Measurements from ENCODE around the gene HBZ.

Gene HBZ

DNA sequence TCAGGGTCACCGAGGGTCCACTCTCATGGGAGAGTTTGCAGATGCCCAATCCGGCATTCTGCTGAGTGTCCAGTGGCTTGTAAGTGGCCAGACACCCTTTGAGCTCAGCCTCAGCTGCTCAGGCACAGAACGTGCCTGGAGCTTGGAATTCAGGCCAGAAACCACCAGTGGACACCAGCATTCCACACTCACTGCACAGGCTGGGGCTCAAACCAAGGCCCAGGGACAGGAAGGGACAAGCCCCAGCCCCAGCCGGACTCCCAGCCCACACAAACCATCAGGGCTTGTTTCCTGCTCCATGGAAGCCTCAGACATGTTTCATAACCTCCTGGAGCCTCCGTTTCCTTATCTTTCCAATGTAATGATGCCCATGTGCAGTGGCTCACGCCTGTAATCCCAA, 9.0 kb upstream of the HBZ start:
- DNase-seq (ENCODE audit: low spot score), result no peak
- H2BK5ac ChIP-seq (ENCODE audit: low read length), result peak overlapping the region; percentile 66
- WGBS, 2 donors (ENCODE audit: extremely low coverage in 2 of 2, insufficient read length in 2 of 2, insufficient replicate concordance in 1 of 2), result no CpG with 5 or more reads among the region's 6 CpGs
- no peak overlapping the region for H3K4ac ChIP-seq (ENCODE audit: low read length)
- H3K27me3 ChIP-seq (ENCODE audit: control insufficient read depth in 3 of 3, insufficient read depth in 3 of 3, low read depth in 1 of 3, low read length in 3 of 3), result peaks cover 0 to 9% (median 0%) of the 10 kb centered on the region in 3 experiments
- H2BK120ac ChIP-seq (ENCODE audit: low read depth, low read length), result no peak overlapping the region
- H2BK12ac ChIP-seq (ENCODE audit: low read length), result peak overlapping the region; percentile 25
- H3K9ac ChIP-seq (ENCODE audit: low read depth, low read length, poor library complexity), result no peak overlapping the region
- H4K8ac ChIP-seq (ENCODE audit: low read depth, low read length), result no peak overlapping the region
- H4K91ac ChIP-seq (ENCODE audit: low read depth, low read length, poor library complexity), result no peak overlapping the region
- H3K23ac ChIP-seq (ENCODE audit: low read depth, low read length, poor library complexity), result no peak overlapping the region
- H2AK5ac ChIP-seq (ENCODE audit: low read depth, low read length), result peak overlapping the region; percentile 81
- H2AFZ ChIP-seq (ENCODE audit: low read length), result peak overlapping the region; percentile 75
- H3K36me3 ChIP-seq (replicated peaks in 1 of 2; ENCODE audit: control insufficient read depth in 2 of 2, insufficient read depth in 2 of 2, low read length in 2 of 2), result no peaks in the 10 kb centered on the region
- peaks cover 0 to 7% of the 10 kb centered on the region in 2 donors for H3K4me1 ChIP-seq (ENCODE audit: control insufficient read depth in 2 of 2, insufficient read depth in 1 of 2, low read depth in 1 of 2, low read length in 2 of 2)
- peak overlapping the region; percentile 21 for H2BK15ac ChIP-seq (ENCODE audit: low read length)
- no peak overlapping the region for H3K18ac ChIP-seq (ENCODE audit: low read length)
- no peaks in the 10 kb centered on the region for H3K79me1 ChIP-seq (ENCODE audit: low read depth, low read length)
- H3K9me3 ChIP-seq (replicated peaks in 1 of 2; ENCODE audit: control insufficient read depth in 2 of 2, insufficient read depth in 1 of 2, low read depth in 1 of 2, low read length in 2 of 2), result no peaks in the 10 kb centered on the region
- no peak overlapping the region for H3K4me2 ChIP-seq (ENCODE audit: insufficient read depth, low read length, poor library complexity, severe bottlenecking)
- H3K27ac ChIP-seq (replicated peaks; ENCODE audit: low read length), result no peak overlapping the region
- H3K4me3 ChIP-seq (ENCODE audit: low read length in 2 of 2), result no peak overlapping the region
- H3K14ac ChIP-seq (ENCODE audit: low read length), result no peak overlapping the region

DNA sequence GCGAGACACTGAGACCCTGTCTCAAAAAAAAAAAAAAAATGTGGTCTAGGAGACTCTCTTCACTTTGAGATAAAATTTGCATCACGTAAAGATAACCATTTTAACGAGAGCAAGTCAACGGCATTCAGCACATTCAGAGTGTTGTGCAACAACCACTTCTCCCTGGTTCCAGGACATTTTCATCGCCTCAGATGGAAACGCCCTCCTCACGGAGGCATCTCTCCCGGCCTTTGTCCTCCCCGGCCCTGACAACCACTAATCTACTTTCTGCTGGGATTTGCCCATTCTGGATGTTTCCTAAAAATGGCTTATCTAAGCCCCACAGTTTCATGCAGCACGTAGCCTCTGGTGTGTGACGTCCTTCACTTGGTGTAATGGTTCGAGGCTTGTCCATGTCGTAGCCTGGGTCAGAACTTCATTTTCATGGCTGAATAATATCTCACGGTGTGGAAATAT, 7.6 kb upstream of the HBZ start:
- H3K9me3 ChIP-seq (replicated peaks in 1 of 2; ENCODE audit: control insufficient read depth in 2 of 2, insufficient read depth in 1 of 2, low read depth in 1 of 2, low read length in 2 of 2), result no peaks in the 10 kb centered on the region
- peaks cover 0 to 7% of the 10 kb centered on the region in 2 donors for H3K4me1 ChIP-seq (ENCODE audit: control insufficient read depth in 2 of 2, insufficient read depth in 1 of 2, low read depth in 1 of 2, low read length in 2 of 2)
- no peak overlapping the region for H4K91ac ChIP-seq (ENCODE audit: low read depth, low read length, poor library complexity)
- H3K14ac ChIP-seq (ENCODE audit: low read length), result no peak overlapping the region
- no peaks in the 10 kb centered on the region for H3K36me3 ChIP-seq (replicated peaks in 1 of 2; ENCODE audit: control insufficient read depth in 2 of 2, insufficient read depth in 2 of 2, low read length in 2 of 2)
- no CpG with 5 or more reads among the region's 14 CpGs for whole genome bisulfite sequencing, 2 donors (ENCODE audit: extremely low coverage in 2 of 2, insufficient read length in 2 of 2, insufficient replicate concordance in 1 of 2)
- no peaks in the 10 kb centered on the region for H3K79me1 ChIP-seq (ENCODE audit: low read depth, low read length)
- no peak overlapping the region for H2AFZ ChIP-seq (ENCODE audit: low read length)
- H2BK15ac ChIP-seq (ENCODE audit: low read length), result no peak overlapping the region
- no peak overlapping the region for H3K4me2 ChIP-seq (ENCODE audit: insufficient read depth, low read length, poor library complexity, severe bottlenecking)
- H3K4me3 ChIP-seq (ENCODE audit: low read length in 2 of 2), result no peak overlapping the region
- H3K27me3 ChIP-seq (ENCODE audit: control insufficient read depth in 3 of 3, insufficient read depth in 3 of 3, low read depth in 1 of 3, low read length in 3 of 3), result peaks cover 0 to 20% (median 4%) of the 10 kb centered on the region in 3 experiments
- H2AK5ac ChIP-seq (ENCODE audit: low read depth, low read length), result no peak overlapping the region
- no peak overlapping the region for H3K27ac ChIP-seq (replicated peaks; ENCODE audit: low read length)
- H3K23ac ChIP-seq (ENCODE audit: low read depth, low read length, poor library complexity), result no peak overlapping the region
- H2BK12ac ChIP-seq (ENCODE audit: low read length), result no peak overlapping the region
- no peak overlapping the region for H3K4ac ChIP-seq (ENCODE audit: low read length)
- no peak overlapping the region for H3K18ac ChIP-seq (ENCODE audit: low read length)
- no peak overlapping the region for H4K8ac ChIP-seq (ENCODE audit: low read depth, low read length)
- no peak overlapping the region for H2BK120ac ChIP-seq (ENCODE audit: low read depth, low read length)
- no peak for DNase-seq (ENCODE audit: low spot score)
- no peak overlapping the region for H3K9ac ChIP-seq (ENCODE audit: low read depth, low read length, poor library complexity)
- H2BK5ac ChIP-seq (ENCODE audit: low read length), result no peak overlapping the region

DNA sequence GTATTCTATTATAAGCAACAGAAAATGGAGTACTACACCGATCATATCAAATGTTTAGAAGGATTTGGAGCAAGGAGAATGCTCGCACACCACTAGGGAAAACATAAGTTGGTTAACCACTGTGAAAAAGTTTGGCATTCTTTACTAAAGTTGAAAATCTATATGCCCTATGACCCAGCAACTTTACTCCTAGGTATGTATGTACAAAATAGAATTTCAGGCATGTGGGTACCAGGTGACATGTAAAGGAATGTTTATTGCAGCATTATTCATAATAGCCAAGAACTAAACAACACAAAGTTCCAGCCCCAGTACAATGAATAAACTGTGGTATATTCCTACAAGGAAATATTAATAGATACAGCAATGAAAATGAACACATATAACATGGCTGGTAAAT, 5.8 kb upstream of the HBZ start:
- no peaks in the 10 kb centered on the region for H3K36me3 ChIP-seq (replicated peaks in 1 of 2; ENCODE audit: control insufficient read depth in 2 of 2, insufficient read depth in 2 of 2, low read length in 2 of 2)
- no peak overlapping the region for H3K23ac ChIP-seq (ENCODE audit: low read depth, low read length, poor library complexity)
- no peak overlapping the region for H2BK120ac ChIP-seq (ENCODE audit: low read depth, low read length)
- peaks cover 0 to 32% (median 4%) of the 10 kb centered on the region in 3 experiments for H3K27me3 ChIP-seq (ENCODE audit: control insufficient read depth in 3 of 3, insufficient read depth in 3 of 3, low read depth in 1 of 3, low read length in 3 of 3)
- no peak overlapping the region for H2AFZ ChIP-seq (ENCODE audit: low read length)
- WGBS, 2 donors (ENCODE audit: extremely low coverage in 2 of 2, insufficient read length in 2 of 2, insufficient replicate concordance in 1 of 2), result no CpG with 5 or more reads among the region's 2 CpGs
- no peak overlapping the region for H3K4ac ChIP-seq (ENCODE audit: low read length)
- H3K9ac ChIP-seq (ENCODE audit: low read depth, low read length, poor library complexity), result no peak overlapping the region
- H2AK5ac ChIP-seq (ENCODE audit: low read depth, low read length), result no peak overlapping the region
- H3K4me2 ChIP-seq (ENCODE audit: insufficient read depth, low read length, poor library complexity, severe bottlenecking), result no peak overlapping the region
- no peak overlapping the region for H3K18ac ChIP-seq (ENCODE audit: low read length)
- H4K91ac ChIP-seq (ENCODE audit: low read depth, low read length, poor library complexity), result no peak overlapping the region
- no peak overlapping the region for H2BK12ac ChIP-seq (ENCODE audit: low read length)
- H3K4me3 ChIP-seq (ENCODE audit: low read length in 2 of 2), result no peak overlapping the region
- H3K9me3 ChIP-seq (replicated peaks in 1 of 2; ENCODE audit: control insufficient read depth in 2 of 2, insufficient read depth in 1 of 2, low read depth in 1 of 2, low read length in 2 of 2), result no peaks in the 10 kb centered on the region
- H3K79me1 ChIP-seq (ENCODE audit: low read depth, low read length), result no peaks in the 10 kb centered on the region
- no peak overlapping the region for H3K14ac ChIP-seq (ENCODE audit: low read length)
- no peak overlapping the region for H2BK5ac ChIP-seq (ENCODE audit: low read length)
- no peak overlapping the region for H2BK15ac ChIP-seq (ENCODE audit: low read length)
- no peak overlapping the region for H4K8ac ChIP-seq (ENCODE audit: low read depth, low read length)
- DNase-seq (ENCODE audit: low spot score), result no peak
- H3K27ac ChIP-seq (replicated peaks; ENCODE audit: low read length), result no peak overlapping the region
- peaks cover 0 to 7% of the 10 kb centered on the region in 2 donors for H3K4me1 ChIP-seq (ENCODE audit: control insufficient read depth in 2 of 2, insufficient read depth in 1 of 2, low read depth in 1 of 2, low read length in 2 of 2)

DNA sequence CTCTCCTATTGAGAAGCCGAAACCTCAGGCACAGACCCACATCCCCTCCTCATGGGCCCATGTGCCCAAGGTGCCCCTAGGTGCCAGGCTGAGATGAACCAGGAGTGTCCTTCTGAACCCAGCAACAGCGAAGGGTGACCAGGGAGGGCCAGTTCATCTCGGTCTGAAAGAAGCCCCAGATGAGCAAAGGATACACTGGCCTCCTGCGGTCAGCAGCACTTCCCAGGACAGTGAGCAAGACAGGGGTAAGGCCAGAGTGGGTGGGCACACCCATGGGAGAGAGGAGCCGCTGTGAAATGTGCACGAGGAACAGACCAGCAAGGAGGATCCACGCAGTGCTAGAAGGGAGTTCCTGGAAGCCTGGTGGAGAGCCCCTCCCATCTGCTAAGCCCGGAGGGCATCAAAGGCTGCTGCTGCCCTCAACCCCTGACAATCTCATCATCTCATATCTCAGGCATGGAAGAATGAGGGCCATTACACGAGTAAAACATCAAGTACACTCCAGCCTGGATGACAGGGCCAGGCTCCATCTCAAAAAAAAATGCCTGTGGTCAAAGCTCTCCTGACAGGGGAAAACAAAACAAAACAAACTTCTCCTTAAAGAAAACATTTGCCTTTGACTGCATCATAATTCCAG, 3.3 kb upstream of the HBZ start:
- Histone ChIP-seq H2BK12ac (ENCODE audit: low read length) (no peak overlapping the region), H3K27ac (replicated peaks; ENCODE audit: low read length) (no peak overlapping the region), H4K8ac (ENCODE audit: low read depth, low read length) (no peak overlapping the region), H4K91ac (ENCODE audit: low read depth, low read length, poor library complexity) (no peak overlapping the region), H3K9me3 (replicated peaks in 1 of 2; ENCODE audit: control insufficient read depth in 2 of 2, insufficient read depth in 1 of 2, low read depth in 1 of 2, low read length in 2 of 2) (no peaks in the 10 kb centered on the region), H3K4me3 (ENCODE audit: low read length in 2 of 2) (no peak overlapping the region), H3K23ac (ENCODE audit: low read depth, low read length, poor library complexity) (peak overlapping the region; percentile 32), H3K27me3 (ENCODE audit: control insufficient read depth in 3 of 3, insufficient read depth in 3 of 3, low read depth in 1 of 3, low read length in 3 of 3) (peaks cover 0 to 45% (median 8%) of the 10 kb centered on the region in 3 experiments), H3K4me2 (ENCODE audit: insufficient read depth, low read length, poor library complexity, severe bottlenecking) (no peak overlapping the region), H3K14ac (ENCODE audit: low read length) (no peak overlapping the region), H2AFZ (ENCODE audit: low read length) (no peak overlapping the region), H3K4me1 (ENCODE audit: control insufficient read depth in 2 of 2, insufficient read depth in 1 of 2, low read depth in 1 of 2, low read length in 2 of 2) (no peaks in the 10 kb centered on the region), H3K4ac (ENCODE audit: low read length) (no peak overlapping the region), H3K79me1 (ENCODE audit: low read depth, low read length) (no peaks in the 10 kb centered on the region), H2BK15ac (ENCODE audit: low read length) (no peak overlapping the region), H2AK5ac (ENCODE audit: low read depth, low read length) (no peak overlapping the region), H3K18ac (ENCODE audit: low read length) (no peak overlapping the region), H2BK120ac (ENCODE audit: low read depth, low read length) (no peak overlapping the region), H3K9ac (ENCODE audit: low read depth, low read length, poor library complexity) (no peak overlapping the region), H3K36me3 (replicated peaks in 1 of 2; ENCODE audit: control insufficient read depth in 2 of 2, insufficient read depth in 2 of 2, low read length in 2 of 2) (no peaks in the 10 kb centered on the region), H2BK5ac (ENCODE audit: low read length) (no peak overlapping the region)
- no CpG with 5 or more reads among the region's 9 CpGs for WGBS, 2 donors (ENCODE audit: extremely low coverage in 2 of 2, insufficient read length in 2 of 2, insufficient replicate concordance in 1 of 2)
- DNase-seq (ENCODE audit: low spot score), result no peak
